Measurements from ENCODE around the gene MTM1. TPM values are rescaled to one million over a fixed set of nuclear protein-coding genes. Genes with fewer than 3 reads are reported as not detected.

Gene MTM1
- total RNA-seq, 1 experiment from 2014 or later = 22.9 TPM

GRCh38 chrX:150621652-150622051 lies 53.2 kb downstream of the MTM1 start:
- no peaks in the 10 kb centered on the region for H3K27me3 ChIP-seq (ENCODE audit: insufficient read depth, low read depth)
- POLR2A ChIA-PET (ENCODE audit: unreplicated experiment) = no interaction called here
- no peak for TF ChIP-seq CTCF (conservative IDR thresholded peaks at IDR 0.05)
- TF ChIP-seq EZH2 (IDR thresholded peaks at IDR 0.05; ENCODE audit: low read depth) = no peak
- no peaks in the 10 kb centered on the region for H3K36me3 ChIP-seq (ENCODE audit: low read depth)
- DNase-seq = no peak
- no peak overlapping the region for H3K4me2 ChIP-seq
- CTCF ChIA-PET = no interaction called here
- BruUV-seq (replicated peaks) = no TSS peak
- no peaks in the 10 kb centered on the region for H3F3A ChIP-seq (ENCODE audit: insufficient read depth, low read depth)
- H4K20me1 ChIP-seq (ENCODE audit: insufficient read depth) = no peaks in the 10 kb centered on the region; the same call in 1 of the 2 replicates
- H3K4me3 ChIP-seq = no peak overlapping the region
- intact Hi-C loops (cut with micrococcal nuclease; ENCODE audit: unreplicated experiment) = no loop called here
- H3K9me3 ChIP-seq (ENCODE audit: insufficient read depth, low read depth) = no peaks in the 10 kb centered on the region
- H3K27ac ChIP-seq = no peak overlapping the region
- H3K9me2 ChIP-seq (ENCODE audit: insufficient read depth) = no peaks in the 10 kb centered on the region
- no peak overlapping the region for H2AFZ ChIP-seq
- H3K79me2 ChIP-seq (ENCODE audit: low read depth) = no peaks in the 10 kb centered on the region
- H3K4me1 ChIP-seq (replicated peaks; ENCODE audit: insufficient read depth) = no peaks in the 10 kb centered on the region

GRCh38 chrX:150623583-150623982 lies 55.2 kb downstream of the MTM1 start:
- Histone ChIP-seq H3K4me2 (no peak overlapping the region), H3K4me3 (no peak overlapping the region), H3K4me1 (replicated peaks; ENCODE audit: insufficient read depth) (no peaks in the 10 kb centered on the region), H3K36me3 (ENCODE audit: low read depth) (no peaks in the 10 kb centered on the region), H3K27me3 (ENCODE audit: insufficient read depth, low read depth) (no peaks in the 10 kb centered on the region), H3K27ac (no peak overlapping the region), H3K79me2 (ENCODE audit: low read depth) (no peaks in the 10 kb centered on the region), H3K9me2 (ENCODE audit: insufficient read depth) (no peaks in the 10 kb centered on the region), H3F3A (ENCODE audit: insufficient read depth, low read depth) (no peaks in the 10 kb centered on the region), H4K20me1 (ENCODE audit: insufficient read depth) (no peaks in the 10 kb centered on the region), H2AFZ (no peak overlapping the region), H3K9me3 (ENCODE audit: insufficient read depth, low read depth) (no peaks in the 10 kb centered on the region)
- ChIA-PET POLR2A (ENCODE audit: unreplicated experiment) (no interaction called here), CTCF (no interaction called here)
- TF ChIP-seq CTCF (conservative IDR thresholded peaks at IDR 0.05) (no peak), EZH2 (IDR thresholded peaks at IDR 0.05; ENCODE audit: low read depth) (no peak)
- intact Hi-C loops (cut with micrococcal nuclease; ENCODE audit: unreplicated experiment) = no loop called here
- DNase-seq = no peak
- no TSS peak for BruUV-seq (replicated peaks)

GRCh38 chrX:150625097-150625496 lies 56.7 kb downstream of the MTM1 start:
- ChIA-PET POLR2A (ENCODE audit: unreplicated experiment) (no interaction called here), CTCF (no interaction called here)
- no TSS peak for BruUV-seq (replicated peaks)
- H3K9me3 ChIP-seq (ENCODE audit: insufficient read depth, low read depth) = no peaks in the 10 kb centered on the region
- no peak for DNase-seq
- H4K20me1 ChIP-seq (ENCODE audit: insufficient read depth) = no peaks in the 10 kb centered on the region
- no peak overlapping the region for H3K27ac ChIP-seq
- no peak overlapping the region for H3K4me3 ChIP-seq
- no peak overlapping the region for H2AFZ ChIP-seq
- H3F3A ChIP-seq (ENCODE audit: insufficient read depth, low read depth) = no peaks in the 10 kb centered on the region
- intact Hi-C loops (cut with micrococcal nuclease; ENCODE audit: unreplicated experiment) = no loop called here
- no peaks in the 10 kb centered on the region for H3K27me3 ChIP-seq (ENCODE audit: insufficient read depth, low read depth)
- no peaks in the 10 kb centered on the region for H3K4me1 ChIP-seq (replicated peaks; ENCODE audit: insufficient read depth)
- TF ChIP-seq EZH2 (IDR thresholded peaks at IDR 0.05; ENCODE audit: low read depth) = no peak
- TF ChIP-seq CTCF (conservative IDR thresholded peaks at IDR 0.05) = no peak
- no peaks in the 10 kb centered on the region for H3K9me2 ChIP-seq (ENCODE audit: insufficient read depth)
- no peak overlapping the region for H3K4me2 ChIP-seq
- H3K79me2 ChIP-seq (ENCODE audit: low read depth) = no peaks in the 10 kb centered on the region
- H3K36me3 ChIP-seq (ENCODE audit: low read depth) = no peaks in the 10 kb centered on the region

All from PC-9 (cell line).